Measurements from ENCODE around the gene KATNIP.
A peak's percentile ranks its signal among the peaks of the same experiment; 100 is the strongest.

The KATNIP gene

DNA sequence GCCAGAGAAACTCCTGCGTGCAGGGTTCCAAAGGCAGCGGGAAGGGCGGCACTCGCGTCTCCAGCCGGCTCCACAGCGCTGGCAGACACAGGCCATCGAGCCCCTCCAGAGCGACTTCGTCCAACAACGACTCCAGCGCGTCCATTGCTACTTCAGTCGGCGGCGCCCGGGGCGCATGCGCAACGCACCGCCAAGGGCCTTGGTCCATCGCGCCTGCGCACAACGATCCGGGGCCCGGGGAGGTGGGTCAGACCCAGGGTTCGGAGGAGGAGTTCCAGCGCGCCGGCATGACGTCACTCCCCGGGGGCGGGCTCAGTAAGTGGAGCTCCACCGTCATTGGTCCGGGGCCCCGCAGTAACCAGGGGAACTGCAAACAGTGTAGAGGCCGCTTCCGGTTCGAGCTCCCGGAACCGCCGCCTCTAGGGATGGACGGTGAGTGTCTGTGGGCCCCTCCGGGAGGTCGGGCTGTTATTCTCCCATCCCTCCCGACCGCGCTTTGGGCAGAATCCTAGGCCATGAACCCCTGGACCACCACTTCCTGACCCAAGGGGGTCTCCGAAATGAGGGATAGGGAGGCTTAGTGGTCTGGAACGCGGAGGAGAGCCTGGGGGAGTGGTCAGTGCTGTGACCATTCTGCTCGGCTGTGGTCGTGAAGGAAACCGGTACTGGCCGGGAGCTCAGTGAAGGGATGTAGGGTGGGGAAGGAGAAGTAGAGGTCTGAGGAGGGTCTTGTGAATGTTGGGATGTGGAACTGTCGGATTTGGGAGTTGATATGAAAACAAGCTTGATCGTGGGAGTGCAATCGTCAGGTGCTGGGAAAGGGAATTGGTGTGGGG, at the start of gene KATNIP, which contains the start of gene GTF3C1:
TSS of gene KATNIP (plus strand) at position 399 of the 836 bp plus-strand sequence. CDS start at position 426, 27 bp downstream.
TSS of gene GTF3C1 (minus strand) at position 168 of the 836 bp plus-strand sequence. CDS start at position 145, 23 bp downstream.
- DNase-seq (ENCODE audit: low read depth), result peak; percentile 98

DNA sequence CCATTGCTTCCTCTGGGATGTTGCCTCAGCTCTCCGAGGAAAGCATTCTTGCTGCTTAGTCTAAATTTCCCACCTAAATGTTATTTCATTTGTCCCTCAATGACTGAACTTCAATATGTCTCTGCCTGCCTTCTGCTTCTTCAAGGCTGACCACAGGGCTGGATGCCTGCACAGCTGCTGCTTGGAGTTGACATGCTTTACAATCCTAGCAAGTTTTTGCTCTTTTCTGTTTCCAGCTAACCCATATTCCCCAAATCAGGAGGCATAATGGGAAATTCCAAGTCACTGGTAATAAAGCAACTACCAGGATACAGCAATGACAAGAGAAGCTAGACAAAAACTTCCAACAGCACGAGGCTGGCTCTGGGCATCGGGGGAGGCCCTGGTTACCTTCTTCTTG, 49.1 kb upstream of the KATNIP start:
- no peak for DNase-seq (ENCODE audit: low read depth)

DNA sequence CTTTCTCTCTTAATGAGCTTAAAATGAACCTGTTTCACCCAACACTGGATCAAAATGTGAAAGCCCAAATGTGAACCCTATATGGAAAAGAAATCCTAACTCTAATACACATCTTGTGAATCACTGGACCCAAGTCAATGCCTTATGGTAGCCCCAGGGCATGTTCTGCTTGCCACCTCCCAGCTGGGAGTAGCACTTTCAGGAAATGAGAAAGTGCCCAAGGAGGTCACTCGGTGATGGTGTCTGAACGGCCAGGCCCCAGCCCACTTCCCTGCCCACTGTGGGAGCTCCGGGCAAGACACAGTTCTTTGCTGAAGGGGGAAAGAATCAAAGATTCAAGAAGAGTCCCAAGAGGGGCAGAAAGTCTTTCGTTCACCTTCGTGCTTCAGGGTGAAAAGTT, 46.3 kb upstream of the KATNIP start:
- DNase-seq (ENCODE audit: low read depth), result no peak

DNA sequence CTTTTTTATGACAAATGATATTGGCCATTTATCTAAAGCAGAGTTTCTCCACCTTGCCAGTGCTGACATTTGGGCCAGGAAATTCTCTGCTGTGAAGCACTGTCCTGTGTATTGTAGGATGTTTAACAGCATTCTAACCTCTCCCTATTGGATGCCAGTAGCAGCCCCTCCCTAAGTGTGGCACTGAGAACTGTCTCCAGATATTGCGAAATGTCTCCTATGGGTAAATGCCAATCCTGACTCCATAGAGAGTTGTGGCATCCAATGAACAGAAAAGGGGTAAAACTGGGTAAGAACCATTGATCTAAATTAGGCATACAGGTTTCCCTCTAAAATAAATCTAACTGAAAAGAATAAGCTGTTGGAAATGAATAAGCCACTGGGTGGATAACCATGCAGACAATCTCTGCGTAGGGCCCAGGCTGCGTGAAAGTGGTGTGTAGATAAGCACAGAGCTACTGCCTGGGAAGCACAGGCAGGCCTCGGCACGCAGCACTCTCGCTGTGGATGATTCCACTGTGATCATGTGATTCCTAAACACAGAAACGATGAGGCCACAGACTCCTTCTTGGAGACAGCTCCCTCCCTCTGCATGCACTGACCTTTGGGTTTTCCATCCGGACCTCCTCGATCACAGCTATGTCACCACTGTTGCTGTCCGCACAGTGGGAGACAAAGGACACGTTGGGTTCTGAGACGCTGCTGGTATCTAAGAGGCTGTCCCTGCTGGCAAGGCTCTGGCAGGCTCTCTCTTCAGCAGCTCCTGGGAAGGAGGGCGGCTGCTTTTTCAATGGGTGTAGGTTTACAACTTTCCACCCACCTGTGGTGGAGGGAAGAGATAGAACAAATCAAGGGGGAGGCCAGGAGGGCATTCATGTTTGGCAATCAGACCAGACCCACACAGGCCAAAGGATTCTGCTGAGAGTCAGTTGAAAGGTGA, 44.4 kb upstream of the KATNIP start:
- DNase-seq (ENCODE audit: low read depth), result no peak

DNA sequence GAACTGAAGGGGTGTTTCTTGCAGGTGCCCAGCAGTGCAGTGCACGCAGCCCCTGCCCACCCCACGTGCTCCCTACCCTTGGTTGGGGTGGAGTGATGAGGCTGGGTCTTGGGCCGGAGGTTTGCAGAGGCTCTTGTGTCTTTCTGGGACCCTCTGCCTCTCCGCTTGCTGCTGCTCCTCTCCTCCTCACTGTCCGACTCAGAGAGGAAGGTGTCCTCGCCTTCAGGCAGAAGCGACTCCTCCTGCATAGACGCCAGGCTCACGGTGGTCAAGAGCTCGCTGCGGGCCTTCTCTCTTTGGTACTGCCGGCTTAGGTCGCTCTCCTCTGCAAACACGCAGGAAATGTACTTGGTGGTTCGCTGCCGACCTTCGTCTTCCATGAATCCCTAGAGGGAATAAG, 43.2 kb upstream of the KATNIP start:
- DNase-seq (ENCODE audit: low read depth), result no peak

DNA sequence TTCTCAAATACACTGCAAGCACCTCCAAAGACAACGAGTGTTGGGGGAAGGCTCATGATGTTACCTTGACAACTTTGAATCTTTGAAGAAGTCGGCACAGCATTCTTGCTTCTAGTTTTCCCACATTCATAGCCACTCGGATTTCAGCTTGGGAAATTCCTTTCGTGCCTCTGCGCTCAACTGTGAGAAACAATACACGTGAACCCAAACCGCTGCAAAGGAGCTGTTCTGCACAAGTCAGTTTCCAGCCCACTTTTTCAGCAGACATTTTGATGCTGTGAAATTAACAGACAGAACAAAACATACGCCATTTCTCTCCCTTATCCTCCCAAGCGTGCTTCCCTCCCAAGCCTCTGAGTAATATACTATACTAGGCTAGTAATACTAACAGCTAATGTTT, 41.5 kb upstream of the KATNIP start:
- DNase-seq (ENCODE audit: low read depth), result no peak

DNA sequence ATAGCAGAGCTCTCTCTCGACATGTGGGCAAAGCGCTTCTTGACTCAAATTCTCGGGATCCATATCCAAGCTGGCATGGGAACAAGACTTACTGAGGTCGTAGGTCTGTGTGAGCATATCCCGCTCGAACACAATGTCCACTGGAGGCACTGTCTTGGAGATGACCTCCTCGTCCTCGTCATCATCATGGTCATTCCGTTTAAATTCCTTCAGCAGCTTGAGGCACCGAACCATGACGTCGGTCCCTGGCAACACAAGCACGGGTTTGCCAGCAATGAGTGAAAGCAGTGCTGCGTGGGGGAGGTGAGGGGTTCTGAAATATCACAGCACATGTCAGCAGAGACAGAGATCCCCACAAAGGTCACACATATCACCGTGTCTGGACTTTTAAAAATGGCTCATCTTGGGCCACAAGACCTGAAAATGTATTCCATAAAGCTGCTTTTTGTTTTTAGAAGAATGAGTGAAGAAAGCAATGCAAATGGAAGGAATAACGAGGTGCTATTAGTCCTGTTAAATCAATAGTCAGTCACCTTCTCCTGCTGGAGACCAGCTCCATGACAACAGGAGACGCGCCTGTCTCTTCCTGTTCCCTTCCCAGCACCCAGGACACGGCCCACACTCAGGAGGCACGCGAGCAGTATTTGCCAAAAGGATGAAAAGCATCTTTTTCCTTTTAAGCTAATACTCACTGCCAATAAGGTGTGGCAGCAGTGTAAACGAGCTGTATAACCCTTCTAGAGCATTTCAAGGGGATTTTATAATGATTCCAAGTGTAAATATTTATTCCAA, 38.1 kb upstream of the KATNIP start:
- no peak for DNase-seq (ENCODE audit: low read depth)

DNA sequence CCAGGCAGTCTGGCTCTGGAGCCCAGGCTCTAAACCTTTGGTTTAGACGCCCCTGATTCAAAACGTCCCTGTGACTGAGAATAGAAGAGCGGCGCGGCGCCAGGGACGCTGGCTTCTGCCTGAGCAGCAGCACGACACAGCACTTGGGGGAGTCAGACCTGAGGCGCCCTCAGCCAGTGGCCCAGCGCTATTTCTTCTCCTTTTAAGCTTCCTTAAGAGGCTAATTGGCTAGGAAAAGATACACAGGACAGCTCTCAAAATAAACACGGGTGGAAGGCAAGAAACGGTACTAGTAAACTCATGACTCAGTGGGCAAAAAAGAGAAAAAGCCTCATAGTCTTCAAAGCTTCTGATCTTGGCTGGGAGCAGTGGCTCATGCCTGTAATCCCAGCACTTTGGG, 35.1 kb upstream of the KATNIP start:
- no peak for DNase-seq (ENCODE audit: low read depth)

DNA sequence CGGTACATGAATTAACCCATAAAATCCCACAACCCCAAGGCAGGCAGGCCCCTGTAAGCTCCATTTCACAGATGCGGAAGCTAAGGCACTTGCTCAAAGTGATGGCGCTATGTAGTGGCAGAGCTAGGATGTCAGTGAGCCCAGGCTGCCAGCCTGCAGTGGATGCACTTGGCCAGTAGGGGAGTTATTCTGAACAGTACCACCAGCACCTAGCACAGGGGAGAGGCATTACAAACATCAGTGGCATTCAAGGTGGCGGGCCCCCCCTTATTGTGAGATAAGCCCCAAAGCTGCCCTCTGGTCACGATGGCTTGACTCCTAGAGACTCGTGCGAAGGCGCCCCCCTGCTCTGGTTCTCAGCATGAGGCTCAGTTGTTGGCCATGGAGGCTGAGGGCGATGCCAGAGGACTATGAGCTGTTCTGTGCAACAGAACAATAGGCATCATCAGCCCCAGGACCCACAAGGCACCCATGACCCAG, 34.0 kb upstream of the KATNIP start:
- DNase-seq (ENCODE audit: low read depth), result no peak

DNA sequence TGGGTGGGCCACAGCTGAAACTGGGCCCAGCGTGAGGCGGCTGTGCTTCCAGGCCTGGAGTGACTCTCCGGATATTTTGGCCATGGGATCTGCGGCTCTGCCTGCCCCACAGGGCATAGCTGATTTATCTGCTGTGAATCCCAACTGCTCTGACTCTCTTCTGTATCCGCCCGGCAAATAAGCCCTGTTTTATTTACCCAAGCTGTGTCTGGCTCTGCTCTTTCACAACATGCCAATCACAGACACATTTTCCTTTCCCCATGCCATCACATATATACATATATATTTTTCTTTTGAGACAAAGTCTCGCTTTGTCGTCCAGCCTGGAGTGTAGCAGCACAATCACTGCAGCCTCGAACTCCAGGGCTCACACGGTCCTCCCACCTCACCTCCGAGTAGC, 33.6 kb upstream of the KATNIP start:
- no peak for DNase-seq (ENCODE audit: low read depth)

DNA sequence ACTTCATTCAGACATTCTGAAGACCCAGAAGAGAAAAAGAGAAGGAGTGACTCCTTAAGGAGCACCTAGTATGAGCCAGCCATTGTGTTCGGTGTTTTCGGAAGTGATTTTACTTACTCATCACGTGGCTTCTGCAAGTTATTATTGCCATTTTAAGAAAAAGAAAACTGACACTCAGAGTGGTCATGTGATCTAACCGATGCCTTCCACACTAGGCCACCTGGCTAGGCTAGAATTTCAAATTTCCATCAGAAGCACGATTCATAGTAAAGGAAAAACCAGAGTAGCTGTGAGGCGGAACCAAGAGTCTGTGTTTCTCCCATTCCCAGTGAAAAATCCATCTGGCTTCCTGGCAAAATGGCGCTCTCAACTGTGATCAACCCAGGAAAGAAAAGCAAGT, 32.3 kb upstream of the KATNIP start:
- DNase-seq (ENCODE audit: low read depth), result no peak

DNA sequence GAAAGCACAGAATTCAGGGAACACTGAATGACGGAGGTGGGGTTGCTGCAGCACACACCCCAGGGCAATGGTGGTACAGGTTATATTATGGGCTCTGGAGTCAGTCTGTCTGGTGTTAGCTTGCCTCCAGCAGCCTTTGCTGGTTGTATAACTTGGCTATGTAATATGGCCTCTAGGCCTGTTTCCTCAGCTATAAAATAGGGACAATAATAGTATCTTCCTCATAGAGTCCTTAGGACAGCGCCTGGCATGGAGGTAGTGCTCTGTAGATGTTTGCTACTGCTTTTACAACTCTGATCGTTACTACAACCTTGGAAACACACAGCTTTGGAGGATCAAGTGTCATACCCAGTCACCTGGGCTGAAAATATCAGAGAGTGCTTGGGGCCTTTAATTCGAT, 31.7 kb upstream of the KATNIP start:
- no peak for DNase-seq (ENCODE audit: low read depth)

DNA sequence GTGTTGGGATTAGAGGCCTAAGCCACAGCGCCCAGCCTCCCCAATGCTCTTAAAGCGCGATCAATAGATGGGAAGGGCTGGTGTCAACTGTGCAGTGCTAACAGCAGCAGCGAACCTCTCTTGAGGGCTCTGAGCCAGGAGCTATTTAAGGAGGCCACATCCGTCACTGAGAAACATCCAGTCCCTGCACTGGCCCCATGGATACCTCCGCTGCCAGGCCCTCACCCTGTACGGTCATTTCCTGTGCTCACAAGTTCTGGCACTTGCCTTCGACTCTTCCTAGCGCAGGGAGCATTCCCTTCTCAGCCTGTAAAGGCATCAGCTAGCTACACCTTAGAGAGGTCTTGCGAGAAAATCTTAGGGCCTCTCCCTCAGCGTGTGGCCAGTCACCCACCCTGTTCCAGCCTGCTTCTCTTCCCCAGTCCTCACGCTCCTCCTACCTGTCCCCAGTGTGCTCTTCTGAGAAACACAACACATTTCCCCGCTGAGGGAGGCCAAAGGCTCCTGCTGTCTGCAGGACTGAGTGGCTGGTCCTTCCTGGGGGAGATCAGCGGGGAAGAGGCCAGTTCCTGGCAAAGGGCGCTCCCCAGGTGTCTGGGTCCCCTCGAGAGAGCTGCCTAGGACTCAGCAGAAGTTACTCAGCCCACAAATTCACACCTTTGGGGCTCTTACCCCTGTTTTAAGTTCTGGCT, 28.8 kb upstream of the KATNIP start:
- DNase-seq (ENCODE audit: low read depth), result no peak

DNA sequence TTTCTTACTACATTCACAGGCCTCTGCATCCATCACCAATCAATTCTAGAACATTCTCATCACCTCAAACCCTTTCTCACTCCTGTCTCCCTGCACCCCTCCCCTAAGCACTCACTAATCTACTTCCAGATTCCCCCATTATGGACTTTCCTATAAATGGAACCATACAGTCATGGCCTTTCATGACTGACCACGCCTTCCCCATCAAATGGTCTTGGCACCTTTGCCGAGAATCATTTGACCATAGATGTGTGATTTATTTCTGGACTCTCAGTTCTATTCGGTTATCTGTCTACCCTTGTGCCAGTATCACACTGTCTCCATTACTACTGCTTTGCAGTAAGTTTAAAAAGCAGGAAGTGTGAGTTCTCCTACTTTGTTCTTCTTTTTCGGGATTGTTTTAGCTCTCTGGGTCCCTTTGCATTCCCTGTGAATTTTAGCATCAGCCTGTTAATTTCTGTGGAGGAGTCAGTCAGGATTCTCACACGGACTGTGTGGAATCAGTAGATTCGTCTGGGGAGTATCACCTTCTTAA, 27.7 kb upstream of the KATNIP start:
- no peak for DNase-seq (ENCODE audit: low read depth)

DNA sequence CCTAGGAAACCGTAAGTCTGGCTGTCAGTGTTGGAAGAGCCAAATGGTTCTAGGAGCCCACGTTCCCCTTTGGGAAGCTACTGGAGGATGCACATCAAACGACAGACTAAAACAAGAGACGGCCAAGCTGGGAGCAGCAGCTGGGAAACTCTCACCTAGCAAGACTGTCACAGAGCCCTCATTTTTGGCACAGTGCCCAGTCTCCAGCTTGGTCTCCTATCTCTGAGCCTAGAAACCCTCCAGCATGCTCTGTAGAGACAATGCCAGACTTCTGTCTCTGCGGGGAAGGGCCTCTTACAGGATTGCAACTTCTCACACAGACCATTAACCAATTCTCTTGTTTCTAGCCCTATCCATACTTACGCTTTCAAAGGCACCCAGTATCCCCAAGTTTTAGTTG, 23.8 kb upstream of the KATNIP start:
- no peak for DNase-seq (ENCODE audit: low read depth)

DNA sequence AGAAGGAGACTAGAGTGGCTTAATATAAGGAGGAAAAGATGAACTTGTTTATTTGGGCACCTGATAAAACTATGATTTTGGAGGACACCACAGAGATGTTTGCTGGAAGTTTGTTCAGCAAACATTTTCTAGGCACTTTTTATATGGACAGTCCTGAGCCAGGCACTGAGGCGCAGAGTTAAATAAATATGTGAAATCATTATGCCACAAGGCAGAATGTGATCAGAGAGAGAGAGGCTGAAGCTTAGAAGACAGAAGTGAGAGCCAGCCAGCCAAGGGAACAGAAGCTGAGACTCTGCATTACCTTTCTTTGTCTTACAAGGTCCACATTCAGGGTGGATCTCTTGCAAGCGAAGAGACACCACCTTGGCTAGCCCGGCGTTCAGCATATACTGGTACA, 21.6 kb upstream of the KATNIP start:
- no peak for DNase-seq (ENCODE audit: low read depth)

DNA sequence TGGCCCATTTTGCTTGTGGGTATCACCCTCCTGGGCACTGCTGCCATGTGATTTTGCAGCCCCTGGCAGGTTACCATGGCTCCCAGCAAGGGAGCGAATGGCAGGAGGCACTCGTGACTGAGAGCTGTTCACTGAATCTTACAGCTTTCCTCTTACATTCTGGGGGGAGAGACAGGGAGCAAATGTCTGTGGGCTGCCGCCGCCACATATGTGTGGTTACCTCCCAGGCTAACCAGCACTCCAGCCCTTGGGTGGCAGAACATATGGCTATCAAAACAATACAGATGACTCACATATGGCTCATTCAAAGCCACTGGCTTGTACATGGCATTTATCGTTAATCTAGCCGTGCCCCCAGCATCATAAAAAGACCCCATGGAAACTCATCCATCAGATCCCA, 20.0 kb upstream of the KATNIP start:
- peak; percentile 24 for DNase-seq (ENCODE audit: low read depth)

DNA sequence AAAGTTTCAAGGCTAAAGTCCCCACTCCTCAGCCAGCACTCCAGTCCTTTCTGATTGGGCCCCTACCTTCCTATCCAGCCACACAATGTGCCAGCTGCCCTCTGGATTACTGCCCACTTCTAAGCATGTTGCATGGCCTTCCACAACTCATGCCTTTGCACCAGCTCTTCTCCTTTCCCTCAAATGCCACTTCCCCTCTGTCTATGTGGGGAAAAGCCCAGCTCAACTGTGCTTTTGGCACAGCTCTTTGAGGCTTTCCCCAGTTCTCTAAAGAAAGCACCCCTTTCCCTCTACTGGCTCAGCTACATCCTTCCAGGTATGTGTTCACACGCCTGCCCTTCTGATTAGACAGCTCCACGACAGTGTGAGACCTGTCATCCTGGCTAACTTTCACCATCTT, 18.8 kb upstream of the KATNIP start:
- DNase-seq (ENCODE audit: low read depth), result no peak

DNA sequence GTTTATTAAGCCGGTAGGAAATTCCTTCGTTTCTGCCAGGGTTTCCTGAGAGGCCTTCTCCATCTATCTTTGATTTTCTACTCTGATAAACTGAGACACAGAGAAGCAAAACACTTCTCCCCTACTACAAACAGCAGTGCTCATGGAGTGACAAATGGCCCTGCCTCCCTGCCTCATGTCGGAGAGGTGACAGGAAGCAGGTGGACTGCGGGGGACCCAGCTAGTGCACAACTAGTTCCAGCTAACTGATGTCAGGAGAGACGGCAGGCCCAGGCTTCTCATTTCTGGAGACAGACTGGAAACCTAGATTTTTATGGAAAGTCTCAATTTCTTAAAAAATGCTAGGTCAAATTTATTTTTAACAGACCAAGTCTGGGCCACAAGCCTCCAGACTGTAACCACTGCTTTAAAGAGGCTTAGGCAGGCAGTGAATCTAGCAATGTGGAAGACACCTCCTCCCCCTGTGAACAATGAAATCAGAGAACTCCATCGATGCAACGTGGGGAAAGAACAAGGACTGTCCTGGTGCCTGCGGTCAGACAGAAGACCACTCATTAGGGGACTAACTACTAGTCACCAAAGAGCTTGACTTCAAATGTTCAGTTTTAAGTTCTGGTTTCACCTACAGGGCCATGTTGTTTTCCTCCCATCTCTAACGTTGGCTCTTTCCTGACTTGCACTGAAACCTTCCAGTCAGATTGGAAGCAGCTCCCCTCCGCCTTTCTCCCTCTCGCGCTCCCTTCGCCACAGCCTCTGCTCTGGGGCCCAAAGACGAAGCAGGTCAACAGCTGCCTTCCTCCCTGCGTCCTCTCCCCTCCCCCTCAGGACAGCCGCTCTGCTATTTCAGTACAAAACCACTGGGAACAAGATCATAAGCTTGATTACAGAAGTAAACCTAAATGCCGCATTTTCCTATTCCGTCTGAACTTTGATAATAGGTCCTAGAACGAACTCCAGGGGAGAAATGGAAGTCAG, 17.8 kb upstream of the KATNIP start:
- no peak for DNase-seq (ENCODE audit: low read depth)

DNA sequence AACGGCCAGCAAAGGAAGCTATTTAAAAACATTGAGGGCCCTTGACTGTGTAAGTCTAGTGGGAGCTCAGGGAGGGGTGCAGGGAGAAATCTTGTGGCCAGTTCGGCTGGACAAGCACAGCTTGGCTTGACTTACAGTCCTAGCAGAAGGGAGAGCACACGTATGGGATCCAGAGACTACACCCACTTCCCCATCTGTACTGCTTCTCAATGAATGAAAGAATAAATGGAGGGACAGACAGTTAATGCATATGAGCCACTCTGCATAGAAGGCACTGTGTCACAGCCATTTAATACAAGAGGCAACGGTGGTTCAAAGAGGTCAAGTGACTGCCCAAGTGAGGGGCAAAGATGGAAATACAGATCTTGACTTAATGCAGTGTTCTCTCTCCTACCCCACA, 15.7 kb upstream of the KATNIP start:
- DNase-seq (ENCODE audit: low read depth), result no peak

All from stromal cell of bone marrow (primary cell).